ENCODE measurements around the gene GLRA3. TPM values are rescaled to one million over a fixed set of nuclear protein-coding genes. Genes with fewer than 3 reads are reported as not detected.

GLRA3 gene
- total RNA-seq, 1 donor from 2014 or later, result 0.22 TPM

- TF ChIP-seq CTCF (IDR thresholded peaks at IDR 0.05), result no peak
- ChIA-PET POLR2A (no interaction called here), CTCF (no interaction called here)
- DNase-seq, result no peak
- Mint-ChIP-seq H3K4me3 (no peak overlapping the region), H3K36me3 (ENCODE audit: low read depth) (no peaks in the 10 kb centered on the region), H3K27me3 (no peaks in the 10 kb centered on the region), H3K9me3 (peaks cover 3% of the 10 kb centered on the region), H3K4me1 (peaks cover 7% of the 10 kb centered on the region), H3K27ac (no peak overlapping the region)
- ATAC-seq (ENCODE audit: low read depth), result no peak
- intact Hi-C loops (cut with micrococcal nuclease), result no loop called here
These were observed 41.3 kb upstream of the GLRA3 start for GRCh38 chr4:174870311-174870710.

DNA sequence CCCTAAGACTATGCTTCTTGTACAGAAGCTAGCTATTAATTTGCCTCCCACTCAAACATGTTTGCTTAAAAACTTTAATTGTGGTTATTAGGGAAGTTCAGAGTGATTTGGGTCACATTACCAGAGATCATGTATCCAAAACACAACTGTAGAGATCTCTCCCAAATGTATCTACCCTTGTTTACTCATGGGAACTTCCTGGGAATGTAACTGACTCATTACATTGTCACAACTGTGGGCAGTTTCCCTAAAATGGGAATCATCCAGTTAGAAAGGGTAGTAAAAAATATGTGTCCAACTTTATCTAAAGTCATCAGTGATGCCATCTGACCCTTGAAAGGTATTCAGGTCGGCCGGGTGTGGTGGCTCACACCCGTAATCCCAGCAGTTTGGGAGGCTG lies 40.3 kb upstream of the GLRA3 start:
- TF ChIP-seq CTCF (IDR thresholded peaks at IDR 0.05), result no peak
- POLR2A ChIA-PET, result no interaction called here
- ATAC-seq (ENCODE audit: low read depth) (no peak), DNase-seq (no peak)
- H3K4me1 Mint-ChIP-seq, result peaks cover 2% of the 10 kb centered on the region
- H3K36me3 Mint-ChIP-seq (ENCODE audit: low read depth), result no peaks in the 10 kb centered on the region
- no peaks in the 10 kb centered on the region for H3K27me3 Mint-ChIP-seq
- no peak overlapping the region for H3K27ac Mint-ChIP-seq
- intact Hi-C loops (cut with micrococcal nuclease), result no loop called here
- peaks cover 6% of the 10 kb centered on the region for H3K9me3 Mint-ChIP-seq
- CTCF ChIA-PET, result no interaction called here
- H3K4me3 Mint-ChIP-seq, result no peak overlapping the region

DNA sequence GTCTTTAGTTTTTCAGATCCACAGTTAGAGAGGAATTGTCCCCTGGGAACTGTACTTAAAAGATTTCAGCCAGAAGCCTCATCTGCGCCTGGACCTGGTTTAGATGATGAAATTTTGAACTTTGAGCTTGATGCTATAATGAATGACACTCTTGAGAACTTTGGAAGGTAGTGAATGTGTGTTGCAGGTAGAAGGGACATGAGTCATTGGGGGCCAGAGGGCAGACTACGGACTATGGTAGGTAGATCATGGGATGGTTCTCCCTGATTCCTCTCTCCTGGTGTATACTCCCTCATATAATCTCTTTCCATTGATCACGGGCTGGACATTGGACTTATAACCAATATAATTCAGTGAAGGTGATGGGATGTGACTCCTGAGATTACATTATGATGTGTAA lies 38.9 kb upstream of the GLRA3 start:
- Mint-ChIP-seq H3K4me1 (peaks cover 3% of the 10 kb centered on the region), H3K9me3 (peaks cover 6% of the 10 kb centered on the region), H3K4me3 (no peak overlapping the region), H3K27me3 (no peaks in the 10 kb centered on the region), H3K27ac (no peak overlapping the region), H3K36me3 (ENCODE audit: low read depth) (no peaks in the 10 kb centered on the region)
- no peak for ATAC-seq (ENCODE audit: low read depth)
- no peak for DNase-seq
- no peak for TF ChIP-seq CTCF (IDR thresholded peaks at IDR 0.05)
- intact Hi-C loops (cut with micrococcal nuclease), result no loop called here
- ChIA-PET POLR2A (no interaction called here), CTCF (no interaction called here)

- POLR2A ChIA-PET, result no interaction called here
- TF ChIP-seq CTCF (IDR thresholded peaks at IDR 0.05), result no peak
These were observed 36.5 kb upstream of the GLRA3 start for GRCh38 chr4:174865418-174865985.

GRCh38 chr4:174864031-174864430 lies 35.0 kb upstream of the GLRA3 start:
- DNase-seq, result no peak
- Mint-ChIP-seq H3K27me3 (no peaks in the 10 kb centered on the region), H3K27ac (no peak overlapping the region), H3K36me3 (ENCODE audit: low read depth) (no peaks in the 10 kb centered on the region), H3K4me1 (peaks cover 14% of the 10 kb centered on the region), H3K4me3 (no peak overlapping the region), H3K9me3 (peaks cover 9% of the 10 kb centered on the region)
- no peak for ATAC-seq (ENCODE audit: low read depth)
- ChIA-PET CTCF (no interaction called here), POLR2A (no interaction called here)
- no peak for TF ChIP-seq CTCF (IDR thresholded peaks at IDR 0.05)
- intact Hi-C loops (cut with micrococcal nuclease), result no loop called here

More at GRCh38 chr4:174865418-174865985, 36.5 kb upstream of the GLRA3 start:
- ATAC-seq (ENCODE audit: low read depth), result no peak
- Mint-ChIP-seq H3K9me3 (peaks cover 9% of the 10 kb centered on the region), H3K36me3 (ENCODE audit: low read depth) (no peaks in the 10 kb centered on the region), H3K27ac (no peak overlapping the region), H3K4me3 (no peak overlapping the region), H3K4me1 (peaks cover 6% of the 10 kb centered on the region), H3K27me3 (no peaks in the 10 kb centered on the region)
- DNase-seq, result no peak
- CTCF ChIA-PET, result no interaction called here
- intact Hi-C loops (cut with micrococcal nuclease), result no loop called here
